Body of pancreas (tissue), 4 donors: ENCODE results near the gene SCAF11.

ENCODE experiments used
- CTCF ChIP-seq, 7 experiments: fragments of 450-650 bp in 4 of 7; fragments of 200-600 bp in 3 of 7; sonication (generic) in 3 of 7; IDR thresholded peaks; one replicate each; pipeline ENCODE4 v1.5.1; 2016 to 2019; ENCODE audit warnings: antibody characterized with exemption in 7 of 7
- POLR2A ChIP-seq, 3 donors: fragments of 450-650 bp; IDR thresholded peaks; one replicate each; pipeline ENCODE4 v1.6.1; 2016; ENCODE audit warnings: antibody characterized with exemption in 3 of 3, mild to moderate bottlenecking in 2 of 3

GRCh38 chr12:45948546-45948945 lies 41.8 kb downstream of the SCAF11 start:
- TF ChIP-seq POLR2A (IDR thresholded peaks at IDR 0.05) (no peak), CTCF (IDR thresholded peaks at IDR 0.05) (no peak)
